ENCODE measurements around the gene SORCS2. TPM values are rescaled to one million over a fixed set of nuclear protein-coding genes. Genes with fewer than 3 reads are reported as not detected.

Gene SORCS2
- total and polyA plus RNA-seq, 4 donors = 2.2 to 7.7 (median 2.5) TPM

DNA sequence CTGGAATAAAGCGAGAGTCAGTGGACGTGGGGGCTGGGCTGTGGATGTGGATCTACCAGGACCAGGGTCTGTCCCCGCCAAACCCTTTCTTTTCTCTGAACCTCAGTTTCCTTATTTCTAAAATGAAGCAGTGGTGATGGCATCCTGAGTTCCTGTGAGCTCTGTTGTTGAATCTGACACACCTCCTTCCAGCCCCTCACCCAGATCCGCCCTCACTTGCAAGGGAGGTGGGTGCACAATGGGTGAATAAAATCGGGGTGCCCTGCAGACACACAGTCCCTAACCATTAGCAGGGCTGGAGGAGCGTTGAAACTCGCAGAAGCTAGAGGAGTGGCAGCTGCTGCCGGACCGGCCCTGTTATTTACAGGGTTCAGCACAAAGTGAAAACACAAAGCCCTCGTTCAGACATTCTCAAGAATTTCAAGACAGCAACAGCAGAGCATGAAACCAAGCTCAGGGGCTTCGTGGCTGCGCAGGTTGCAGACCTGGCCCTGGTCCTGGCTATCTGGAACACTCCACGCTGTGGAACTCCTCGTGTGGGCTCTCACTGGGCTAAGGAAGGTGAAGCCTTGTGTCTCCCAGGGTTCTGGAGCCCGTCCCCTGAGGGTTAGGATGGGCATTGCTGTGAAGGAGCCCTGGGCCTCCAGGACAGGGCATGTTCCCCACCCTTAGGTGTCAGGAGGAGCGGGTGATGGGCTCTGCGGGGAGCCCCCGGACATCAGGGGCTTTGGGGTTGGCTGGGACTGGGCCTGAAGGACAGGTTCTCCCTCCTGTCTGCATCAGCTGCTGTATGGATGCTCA is 199.5 kb downstream of the SORCS2 start:
- peaks cover 0 to 8% (median 0%) of the 10 kb centered on the region in 5 donors for H3K4me1 ChIP-seq (ENCODE audit: control insufficient read depth in 5 of 5, insufficient read depth in 5 of 5, low read length in 5 of 5)
- H3K9ac ChIP-seq (ENCODE audit: insufficient read depth in 1 of 2, low read length in 2 of 2) = no peak overlapping the region
- ATAC-seq (ENCODE audit: insufficient read depth, low FRiP score) = no peak
- TF ChIP-seq, protein P1, sequence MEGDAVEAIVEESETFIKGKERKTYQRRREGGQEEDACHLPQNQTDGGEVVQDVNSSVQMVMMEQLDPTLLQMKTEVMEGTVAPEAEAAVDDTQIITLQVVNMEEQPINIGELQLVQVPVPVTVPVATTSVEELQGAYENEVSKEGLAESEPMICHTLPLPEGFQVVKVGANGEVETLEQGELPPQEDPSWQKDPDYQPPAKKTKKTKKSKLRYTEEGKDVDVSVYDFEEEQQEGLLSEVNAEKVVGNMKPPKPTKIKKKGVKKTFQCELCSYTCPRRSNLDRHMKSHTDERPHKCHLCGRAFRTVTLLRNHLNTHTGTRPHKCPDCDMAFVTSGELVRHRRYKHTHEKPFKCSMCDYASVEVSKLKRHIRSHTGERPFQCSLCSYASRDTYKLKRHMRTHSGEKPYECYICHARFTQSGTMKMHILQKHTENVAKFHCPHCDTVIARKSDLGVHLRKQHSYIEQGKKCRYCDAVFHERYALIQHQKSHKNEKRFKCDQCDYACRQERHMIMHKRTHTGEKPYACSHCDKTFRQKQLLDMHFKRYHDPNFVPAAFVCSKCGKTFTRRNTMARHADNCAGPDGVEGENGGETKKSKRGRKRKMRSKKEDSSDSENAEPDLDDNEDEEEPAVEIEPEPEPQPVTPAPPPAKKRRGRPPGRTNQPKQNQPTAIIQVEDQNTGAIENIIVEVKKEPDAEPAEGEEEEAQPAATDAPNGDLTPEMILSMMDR (IDR thresholded peaks at IDR 0.05; ENCODE audit: control extremely low read depth, extremely low read depth) = no peak
- peaks cover 0 to 2% (median 0%) of the 10 kb centered on the region in 4 donors for H3K9me3 ChIP-seq (ENCODE audit: control insufficient read depth in 4 of 4, insufficient read depth in 3 of 4, low read length in 3 of 4)
- 80 to 82% methylated on average over 18 of the region's 18 CpGs for WGBS, 2 donors
- no peaks in the 10 kb centered on the region for H3K36me3 ChIP-seq (ENCODE audit: control insufficient read depth in 4 of 4, insufficient read depth in 4 of 4, low read length in 4 of 4)
- DNase-seq = no peak
- peaks cover 0 to 2% (median 0%) of the 10 kb centered on the region in 3 donors for H3K27me3 ChIP-seq (ENCODE audit: control insufficient read depth in 3 of 3, insufficient read depth in 3 of 3, low read length in 2 of 3)
- H3K4me3 ChIP-seq = no peak overlapping the region
- H3K27ac ChIP-seq (ENCODE audit: low read depth in 1 of 2, low read length in 1 of 2) = no peak overlapping the region

DNA sequence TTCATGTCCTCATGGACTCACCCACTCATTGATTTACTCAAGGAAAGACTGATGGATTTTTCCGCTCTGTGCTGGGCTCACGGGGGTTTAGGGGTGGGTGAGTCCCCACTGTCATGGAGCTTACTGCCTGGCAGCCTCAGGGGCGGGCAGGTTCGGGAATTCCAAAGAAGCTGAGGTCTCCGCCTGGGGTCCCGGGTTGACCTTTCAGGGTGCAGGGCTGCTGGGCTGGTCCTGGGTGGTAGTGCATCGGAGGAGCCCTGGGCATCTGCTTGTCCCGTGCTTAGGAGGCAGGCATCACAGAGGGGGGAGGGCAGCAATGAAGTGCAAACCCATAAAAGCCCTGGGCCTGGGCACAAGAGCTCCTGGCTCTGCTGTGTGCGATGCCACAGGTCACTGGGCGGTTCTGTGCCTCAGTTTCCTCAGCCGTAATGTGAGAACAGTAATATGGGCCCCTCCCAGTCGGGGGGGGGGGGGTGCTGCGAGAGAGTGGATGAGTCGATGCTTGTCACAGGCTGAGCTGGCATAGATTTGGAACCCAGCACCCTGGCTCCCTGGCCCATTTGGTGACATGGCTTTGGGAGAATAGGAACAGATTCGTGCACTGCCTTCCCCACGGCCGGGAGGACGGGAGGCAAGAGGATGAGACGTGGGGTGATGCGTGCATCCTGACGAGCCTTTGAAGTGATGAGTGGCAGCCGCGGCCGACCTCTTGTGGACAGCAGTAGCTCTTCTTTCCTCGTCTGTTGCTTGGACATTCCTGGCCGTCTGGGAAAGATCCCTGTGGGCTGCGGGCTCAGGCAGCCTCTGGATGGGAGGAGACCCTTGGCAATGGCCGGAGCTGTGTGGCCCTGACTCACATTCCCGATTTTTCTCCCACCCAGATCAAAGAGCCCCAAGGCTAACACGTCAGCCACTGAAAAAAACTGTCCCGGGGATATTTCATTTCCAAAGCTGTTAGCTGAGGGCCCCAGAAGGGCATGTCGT is 200.4 kb downstream of the SORCS2 start:
- Histone ChIP-seq H3K9ac (ENCODE audit: insufficient read depth in 1 of 2, low read length in 2 of 2) (no peak overlapping the region), H3K4me3 (no peak overlapping the region), H3K4me1 (ENCODE audit: control insufficient read depth in 5 of 5, insufficient read depth in 5 of 5, low read length in 5 of 5) (peaks cover 0 to 14% (median 2%) of the 10 kb centered on the region in 5 donors), H3K9me3 (ENCODE audit: control insufficient read depth in 4 of 4, insufficient read depth in 3 of 4, low read length in 3 of 4) (peaks cover 0 to 2% (median 0%) of the 10 kb centered on the region in 4 donors), H3K27me3 (ENCODE audit: control insufficient read depth in 3 of 3, insufficient read depth in 3 of 3, low read length in 2 of 3) (peaks cover 0 to 2% (median 0%) of the 10 kb centered on the region in 3 donors), H3K27ac (ENCODE audit: low read depth in 1 of 2, low read length in 1 of 2) (no peak overlapping the region), H3K36me3 (ENCODE audit: control insufficient read depth in 4 of 4, insufficient read depth in 4 of 4, low read length in 4 of 4) (no peaks in the 10 kb centered on the region)
- 58 to 71% methylated on average over 32 of the region's 32 CpGs for WGBS, 2 donors
- TF ChIP-seq, protein P1 (IDR thresholded peaks at IDR 0.05; ENCODE audit: control extremely low read depth, extremely low read depth) = no peak
- ATAC-seq (ENCODE audit: insufficient read depth, low FRiP score) (no peak), DNase-seq (peak; percentile 74 to 77 (median 75))

DNA sequence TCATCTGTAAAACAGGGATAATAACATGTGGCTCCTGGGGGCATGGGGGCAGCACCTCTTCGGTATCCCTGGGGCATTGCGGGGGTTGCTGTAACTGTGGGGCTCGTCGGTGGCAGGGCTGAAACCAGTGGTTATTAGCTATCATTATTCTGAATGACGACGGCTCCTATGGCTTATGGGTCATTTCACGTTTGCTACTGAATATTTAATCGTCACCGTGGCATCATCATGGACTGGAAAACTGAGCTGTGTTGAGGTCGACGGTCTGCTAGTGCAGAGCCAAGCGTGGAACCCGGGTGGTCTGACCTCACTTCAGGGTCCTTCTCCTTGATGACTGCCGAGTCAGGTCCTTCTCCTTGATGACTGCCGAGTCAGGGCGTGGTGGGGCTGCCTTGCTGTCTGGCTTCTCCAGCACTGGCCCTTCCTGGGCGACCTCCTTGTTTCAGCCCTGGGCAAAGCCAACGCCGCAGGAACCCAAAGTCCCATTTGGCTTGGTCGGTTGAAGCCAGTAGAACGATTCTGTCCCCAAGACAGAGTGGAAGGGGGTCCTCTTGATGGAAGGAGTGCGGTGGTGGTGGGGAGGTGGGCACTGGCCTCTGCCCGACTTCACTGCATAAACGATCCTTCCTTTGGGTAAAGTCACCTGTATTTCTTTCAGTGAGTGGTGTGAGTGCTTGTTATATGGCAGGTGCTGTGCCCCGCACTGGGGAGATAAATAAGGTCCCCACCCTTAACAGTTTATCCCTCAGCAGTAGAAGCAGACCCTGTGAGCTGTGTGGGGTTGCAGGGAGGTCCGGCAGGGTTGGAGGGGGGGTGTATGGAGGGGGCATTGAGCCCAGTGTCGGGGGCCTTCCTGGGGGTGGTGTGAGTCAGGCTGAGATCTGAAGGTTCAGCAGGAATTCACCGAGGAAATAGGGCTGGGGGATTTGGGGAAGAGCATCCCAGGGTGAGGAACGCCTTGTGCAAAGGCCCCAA is 201.6 kb downstream of the SORCS2 start:
- Histone ChIP-seq H3K9me3 (ENCODE audit: control insufficient read depth in 4 of 4, insufficient read depth in 3 of 4, low read length in 3 of 4) (no peaks in the 10 kb centered on the region), H3K36me3 (ENCODE audit: control insufficient read depth in 4 of 4, insufficient read depth in 4 of 4, low read length in 4 of 4) (no peaks in the 10 kb centered on the region), H3K9ac (ENCODE audit: insufficient read depth in 1 of 2, low read length in 2 of 2) (no peak overlapping the region), H3K27ac (ENCODE audit: low read depth in 1 of 2, low read length in 1 of 2) (no peak overlapping the region), H3K4me1 (ENCODE audit: control insufficient read depth in 5 of 5, insufficient read depth in 5 of 5, low read length in 5 of 5) (peaks cover 0 to 20% (median 2%) of the 10 kb centered on the region in 5 donors), H3K4me3 (no peak overlapping the region), H3K27me3 (ENCODE audit: control insufficient read depth in 3 of 3, insufficient read depth in 3 of 3, low read length in 2 of 3) (peaks cover 0 to 3% (median 2%) of the 10 kb centered on the region in 3 donors)
- 79 to 88% methylated on average over 28 to 29 of the region's 29 CpGs for WGBS, 2 donors
- ATAC-seq (ENCODE audit: insufficient read depth, low FRiP score) = no peak
- TF ChIP-seq, protein P1 (IDR thresholded peaks at IDR 0.05; ENCODE audit: control extremely low read depth, extremely low read depth) = no peak
- DNase-seq = no peak
